NCI-H2227 (cell line): ENCODE results near the gene CCDC78.
"Not testable (repeated sequence)": the region's sequence is repeated elsewhere in the genome, so short reads cannot be mapped to it uniquely, and the experiment has no call there.

Experiments
- DNase-seq: peaks from one replicate; lab custom pipeline; 2025; ENCODE audit not compliant: unreplicated experiment; lab: John Stamatoyannopoulos, UW

The CCDC78 gene

DNA sequence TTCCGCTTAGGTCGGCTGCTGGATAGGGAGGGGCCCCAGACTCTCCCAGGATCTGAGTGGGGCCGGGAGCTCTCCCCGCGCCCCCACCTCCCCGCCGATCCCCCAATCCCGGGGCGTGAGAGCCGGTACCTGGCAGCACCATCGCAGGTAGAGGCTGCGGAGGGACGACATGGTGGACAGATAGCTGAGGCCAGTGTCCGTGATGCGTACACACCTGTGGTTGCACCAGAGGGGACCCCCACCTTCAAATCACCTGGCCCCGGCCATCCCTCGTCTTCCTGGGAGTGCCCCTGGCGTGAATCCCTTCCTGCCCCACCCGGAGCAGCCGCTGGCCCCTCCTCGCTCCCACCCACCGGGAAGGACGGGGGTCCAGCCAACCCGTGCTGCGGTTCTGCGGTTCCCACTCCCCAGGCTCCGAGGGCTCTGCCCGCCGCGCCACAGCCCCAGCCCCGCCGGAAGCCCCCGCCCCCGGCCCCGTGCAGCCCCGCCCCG lies 31.3 kb downstream of the CCDC78 start:
- DNase-seq: no peak

GRCh38 chr16:694187-694862 lies 31.9 kb downstream of the CCDC78 start:
- no peak for DNase-seq

- no peak for DNase-seq
Observed at GRCh38 chr16:693766-694165, 32.5 kb downstream of the CCDC78 start.

- DNase-seq: no peak
Observed at GRCh38 chr16:693364-693763, 32.9 kb downstream of the CCDC78 start.

DNA sequence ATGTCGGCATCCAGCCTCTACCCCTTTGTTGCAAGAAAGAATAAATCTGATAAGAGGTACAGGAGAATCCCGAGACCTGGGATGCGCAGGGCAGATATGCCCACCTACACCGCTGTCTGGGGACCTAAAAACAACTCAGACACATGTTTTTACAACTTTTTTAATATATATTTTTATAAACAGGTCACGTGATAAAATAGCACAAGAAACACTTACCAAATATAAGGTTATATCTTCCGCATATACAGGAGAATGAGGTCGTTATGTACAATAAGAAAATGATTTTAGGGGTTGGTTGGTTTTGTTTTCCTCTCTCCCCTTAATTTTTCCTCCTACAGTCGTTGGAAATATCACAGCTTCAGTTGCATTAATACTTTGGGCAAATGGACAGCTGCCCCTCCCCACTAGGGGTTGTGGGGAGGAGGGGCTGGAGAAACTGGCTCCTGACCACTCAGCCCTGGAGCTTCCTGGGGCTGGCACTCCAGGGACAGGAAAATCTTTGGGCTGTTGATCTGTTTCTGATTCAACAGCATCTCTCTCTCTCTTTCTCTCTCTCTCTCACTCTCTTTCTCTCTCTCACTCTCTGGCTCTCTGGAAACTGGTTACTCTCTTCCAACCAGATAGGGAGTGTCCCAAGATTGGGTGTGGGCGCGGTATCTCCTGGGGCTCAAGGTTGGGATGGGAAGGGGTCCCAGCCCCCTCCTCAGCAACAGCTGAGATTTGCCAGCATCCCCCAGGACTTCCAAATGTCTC lies 33.7 kb downstream of the CCDC78 start:
- DNase-seq: no peak

GRCh38 chr16:691242-691641 lies 35.0 kb downstream of the CCDC78 start:
- DNase-seq: not testable (repeated sequence)

DNA sequence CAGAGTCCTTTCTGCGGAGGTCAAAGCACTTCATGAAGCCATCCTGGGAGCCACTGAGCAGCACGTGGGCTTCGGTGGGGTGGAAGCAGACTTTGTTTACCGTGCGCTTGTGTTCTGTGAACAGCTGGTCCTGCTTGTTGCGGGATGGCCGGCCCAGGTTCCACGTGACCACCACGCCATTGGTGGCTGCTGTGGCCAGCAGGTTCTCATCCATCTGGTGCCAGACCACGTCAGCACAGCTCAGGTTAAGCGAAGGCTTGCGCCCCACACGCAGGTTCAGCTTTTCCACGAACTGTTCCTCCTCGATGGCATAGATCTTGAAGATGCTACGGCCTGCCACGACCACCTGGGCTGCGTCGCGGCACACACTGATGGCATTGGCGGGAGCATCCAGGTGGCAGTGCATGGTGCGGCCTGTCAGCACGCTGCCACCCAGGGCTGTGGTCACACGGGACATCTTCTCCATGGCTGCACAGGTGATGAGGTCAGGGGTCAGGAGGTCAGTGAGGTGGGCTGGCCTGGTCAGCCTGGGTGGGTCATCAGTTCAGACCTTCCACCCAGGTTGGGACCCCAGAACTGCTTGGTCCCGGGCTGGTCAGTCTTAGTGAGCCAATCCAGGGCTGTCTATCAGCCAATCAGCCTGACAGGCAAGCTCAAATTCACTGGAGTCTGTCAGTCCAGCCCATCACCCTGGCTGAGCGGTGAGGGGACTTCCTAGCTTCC lies 36.9 kb downstream of the CCDC78 start:
- DNase-seq: no peak

DNA sequence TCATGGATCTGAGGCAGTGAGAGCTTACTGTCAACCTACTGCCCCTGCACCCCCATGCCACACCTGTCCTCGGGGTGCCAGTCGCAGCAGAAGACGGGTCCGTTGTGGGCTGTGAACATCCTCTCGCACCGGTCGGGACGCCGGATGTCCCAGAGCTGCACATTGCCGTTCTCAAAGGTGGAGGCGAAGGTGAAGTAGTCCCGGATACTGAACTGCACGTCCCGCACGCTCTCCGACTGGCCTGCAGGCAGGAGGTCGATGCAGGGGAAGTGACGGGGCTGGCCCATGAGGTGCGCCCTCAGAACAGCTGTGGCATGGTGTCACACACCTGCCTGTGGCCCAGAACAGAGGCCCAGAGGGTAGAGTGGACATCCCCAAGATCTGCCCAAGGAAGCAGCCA lies 38.7 kb downstream of the CCDC78 start:
- DNase-seq: no peak

GRCh38 chr16:686459-687260 lies 39.6 kb downstream of the CCDC78 start:
- DNase-seq: no peak

GRCh38 chr16:685967-686366 lies 40.3 kb downstream of the CCDC78 start:
- DNase-seq: peak; percentile 28

DNA sequence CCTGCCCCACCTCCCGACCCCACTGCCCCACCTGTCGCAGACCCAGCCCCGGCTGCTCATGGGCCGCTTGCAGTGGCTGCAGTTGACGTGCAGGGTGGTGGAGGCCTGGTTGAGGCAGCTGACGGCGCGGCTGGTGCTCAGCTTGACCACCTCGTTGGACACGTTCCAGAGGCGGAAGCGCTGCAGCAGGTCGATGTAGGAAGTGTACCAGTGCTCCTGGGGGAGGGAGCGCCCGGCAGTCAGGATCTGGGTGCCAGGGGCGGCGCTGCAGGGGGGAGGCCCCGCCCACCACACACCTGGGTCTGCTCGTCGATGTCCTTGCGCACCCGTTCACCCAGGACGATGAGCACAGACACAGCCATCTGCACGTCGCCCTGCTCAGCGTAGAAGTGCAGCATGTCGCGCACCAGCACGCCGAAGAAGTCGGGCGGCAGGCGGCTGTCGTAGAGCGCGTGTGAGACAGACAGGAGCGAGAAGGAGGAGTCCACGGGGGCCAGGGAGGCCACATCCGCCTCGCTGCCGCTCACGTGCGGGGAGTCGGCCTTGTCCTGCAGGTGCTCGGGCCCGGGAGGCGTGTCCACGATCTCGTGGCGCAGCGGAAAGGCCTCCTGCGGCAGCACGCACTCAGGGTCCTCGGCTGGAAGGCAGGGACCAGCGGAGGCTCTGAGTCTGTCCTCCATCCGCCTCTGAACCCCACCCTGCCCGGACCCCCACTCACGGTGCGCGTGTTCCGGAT lies 41.1 kb downstream of the CCDC78 start:
- no peak for DNase-seq

DNA sequence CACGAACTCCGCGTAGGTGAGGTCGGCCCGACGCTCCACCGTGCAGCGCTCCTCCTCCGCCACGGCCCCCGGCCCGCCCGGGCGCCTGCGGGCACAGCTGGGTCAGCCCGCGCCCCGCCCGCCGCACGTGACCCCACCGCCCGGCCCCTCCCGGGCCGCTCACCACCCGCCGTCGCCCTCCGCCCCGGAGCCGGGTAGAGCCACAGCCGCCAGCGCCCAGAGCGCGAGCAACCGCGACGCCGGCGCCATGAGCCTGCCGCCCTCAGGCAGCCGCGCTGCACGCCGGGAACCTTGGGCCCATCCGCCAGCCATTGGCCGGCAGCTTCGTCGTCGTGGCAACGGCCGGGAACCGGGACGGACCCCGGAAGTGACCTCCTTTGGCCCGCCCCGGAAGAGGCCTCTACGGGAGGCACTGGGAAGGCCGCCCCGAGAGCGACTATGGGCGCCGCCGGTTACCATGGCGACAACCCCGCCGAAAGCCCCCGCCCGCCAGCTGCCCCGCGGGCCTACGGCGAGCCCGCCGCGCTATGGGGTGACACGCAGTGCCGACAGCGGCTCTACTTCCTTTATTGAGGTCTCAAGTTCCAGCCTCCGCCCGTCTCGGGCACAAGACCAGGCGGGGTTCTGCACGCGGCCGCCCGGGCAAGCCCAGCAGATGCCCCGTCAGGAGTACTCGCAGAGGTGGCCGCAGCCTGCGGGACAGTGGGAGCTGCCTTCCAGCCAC lies 42.0 kb downstream of the CCDC78 start, which contains the start of gene JMJD8:
JMJD8 (minus strand) TSS at position 264 of the 724 bp plus-strand sequence; CDS start at position 249, 15 bp downstream.
- peak; percentile 91 for DNase-seq

GRCh38 chr16:683396-684070 lies 42.7 kb downstream of the CCDC78 start:
- DNase-seq: no peak

DNA sequence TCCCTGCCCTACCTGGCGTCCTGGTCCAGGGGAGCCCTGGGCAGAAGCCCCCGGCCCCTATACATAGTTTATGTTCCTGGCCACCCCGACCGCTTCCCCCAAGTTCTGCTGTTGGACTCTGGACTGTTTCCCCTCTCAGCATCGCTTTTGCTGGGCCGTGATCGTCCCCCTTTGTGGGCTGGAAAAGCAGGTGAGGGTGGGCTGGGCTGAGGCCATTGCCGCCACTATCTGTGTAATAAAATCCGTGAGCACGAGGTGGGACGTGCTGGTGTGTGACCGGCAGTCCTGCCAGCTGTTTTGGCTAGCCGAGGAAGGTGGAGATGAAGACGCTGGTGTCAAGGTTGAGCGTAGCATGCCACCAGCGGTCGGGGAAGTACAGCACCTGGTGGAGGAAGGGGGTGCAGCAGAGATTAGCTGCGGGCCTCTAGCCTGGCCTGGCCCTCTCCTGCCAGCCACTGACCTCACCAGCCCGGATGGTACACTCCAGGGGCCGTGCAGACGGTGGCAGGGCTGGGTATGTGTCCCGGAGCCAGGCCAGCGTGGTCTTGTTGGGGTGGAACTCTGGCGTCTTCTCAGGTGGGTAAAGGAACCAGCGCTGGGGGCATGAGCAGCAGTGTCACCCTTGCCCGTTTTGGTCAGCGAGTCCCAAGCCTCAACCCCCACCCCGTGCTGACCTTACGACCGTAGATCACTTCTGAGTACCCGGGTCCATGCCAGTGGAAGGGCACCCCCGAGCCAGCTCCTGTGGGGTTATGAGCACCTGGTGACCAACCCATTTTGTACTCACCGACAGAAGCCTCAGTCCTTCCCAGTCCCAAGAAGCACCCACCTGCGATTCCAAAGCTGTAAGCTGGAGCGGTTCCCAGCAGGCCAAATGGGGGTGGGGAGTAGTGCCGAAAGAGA lies 43.5 kb downstream of the CCDC78 start:
- no peak for DNase-seq

DNA sequence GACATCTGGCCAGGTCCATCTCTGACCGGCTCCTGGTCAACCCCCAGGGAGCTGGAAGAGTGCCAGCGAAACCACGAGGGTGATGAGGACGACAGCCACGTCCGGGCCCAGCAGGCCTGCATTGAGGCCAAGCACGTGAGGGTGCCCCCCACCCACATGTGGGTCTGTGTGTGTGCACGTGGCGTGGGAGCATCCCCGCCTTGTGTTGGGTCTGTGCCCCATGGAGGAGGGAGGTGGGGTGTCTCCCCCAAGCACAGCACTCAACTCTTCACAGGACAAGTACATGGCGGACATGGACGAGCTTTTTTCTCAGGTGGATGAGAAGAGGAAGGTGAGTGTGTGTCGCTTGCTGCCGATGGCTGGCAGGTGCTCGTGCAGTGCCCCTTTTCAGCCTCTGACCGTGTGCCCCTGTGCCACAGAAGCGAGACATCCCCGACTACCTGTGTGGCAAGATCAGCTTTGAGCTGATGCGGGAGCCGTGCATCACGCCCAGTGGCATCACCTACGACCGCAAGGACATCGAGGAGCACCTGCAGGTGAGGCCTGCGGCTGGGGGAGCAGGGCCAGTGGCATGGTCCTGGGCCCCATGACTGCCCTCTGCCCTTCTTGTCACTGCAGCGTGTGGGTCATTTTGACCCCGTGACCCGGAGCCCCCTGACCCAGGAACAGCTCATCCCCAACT lies 44.4 kb downstream of the CCDC78 start:
- no peak for DNase-seq

DNA sequence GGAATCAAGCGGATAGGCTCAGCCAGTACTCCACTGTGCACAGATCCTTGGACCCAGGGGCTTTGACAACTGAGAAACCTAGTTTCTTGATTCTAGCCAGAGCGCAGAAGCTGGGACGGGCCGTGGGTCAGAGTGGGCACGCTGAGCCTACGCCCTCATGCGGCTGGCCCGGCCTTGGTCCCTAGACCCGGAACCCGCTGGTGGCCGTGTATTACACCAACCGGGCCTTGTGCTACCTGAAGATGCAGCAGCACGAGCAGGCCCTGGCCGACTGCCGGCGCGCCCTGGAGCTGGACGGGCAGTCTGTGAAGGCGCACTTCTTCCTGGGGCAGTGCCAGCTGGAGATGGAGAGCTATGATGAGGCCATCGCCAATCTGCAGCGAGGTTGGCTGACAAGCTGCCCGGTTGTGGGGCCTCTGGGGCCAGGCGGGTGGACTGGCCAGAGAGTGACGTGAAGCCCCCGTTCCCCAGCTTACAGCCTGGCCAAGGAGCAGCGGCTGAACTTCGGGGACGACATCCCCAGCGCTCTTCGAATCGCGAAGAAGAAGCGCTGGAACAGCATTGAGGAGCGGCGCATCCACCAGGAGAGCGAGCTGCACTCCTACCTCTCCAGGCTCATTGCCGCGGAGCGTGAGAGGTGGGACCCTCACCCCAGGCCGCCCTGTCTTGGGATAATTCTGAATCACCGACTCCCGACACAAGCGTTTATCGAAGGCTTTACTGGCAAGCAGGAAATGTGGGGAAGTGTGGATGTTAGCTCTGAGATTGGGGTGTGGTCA lies 45.1 kb downstream of the CCDC78 start:
- DNase-seq: peak; percentile 48

- DNase-seq: no peak
Observed at GRCh38 chr16:680625-680945, 45.7 kb downstream of the CCDC78 start.
